ENCODE data around the gene XAGE2.
"Not testable (repeated sequence)": the region's sequence is repeated elsewhere in the genome, so short reads cannot be mapped to it uniquely, and the experiment has no call there.

DNA sequence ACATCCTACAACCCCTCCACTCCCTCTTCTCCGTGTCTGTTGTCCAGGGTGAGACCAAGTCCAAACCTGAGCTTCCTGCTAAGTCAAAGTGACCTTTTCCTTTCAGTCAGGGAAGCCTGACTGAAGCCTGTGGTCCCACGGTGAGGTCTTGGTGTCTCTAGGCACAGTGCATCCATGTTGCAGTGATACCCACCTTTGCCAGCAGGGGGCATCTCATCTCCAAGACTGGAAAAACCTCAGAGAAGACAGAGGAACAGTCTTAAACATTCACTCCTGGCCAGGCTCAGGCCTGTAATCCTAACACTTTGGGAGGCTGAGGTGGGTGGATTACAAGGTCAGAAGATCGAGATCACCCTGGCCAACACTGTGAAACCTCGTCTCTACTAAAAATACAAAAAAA, 23.4 kb upstream of the XAGE2 start:
- not testable (repeated sequence) for TF ChIP-seq EZH2 (IDR thresholded peaks at IDR 0.05); POLR2AphosphoS5 (IDR thresholded peaks at IDR 0.05; ENCODE audit: borderline replicate concordance, low read depth, low read length)

Measured in SK-N-MC (cell line).